HCT116 (cell line): Measurements from ENCODE around the gene CD24. TPM values are rescaled to one million over a fixed set of nuclear protein-coding genes. Genes with fewer than 3 reads are reported as not detected.

Experiments used
- ATAC-seq: fragments of 200-7000 bp; cut with Tn5 transposase; 2 replicates; pipeline ENCODE4 v1.9.1; 2020; ENCODE audit warnings: mild to moderate bottlenecking, moderate library complexity
- BruUV-seq: library from RNA; stranded (reverse); fragments of 400-500 nt; replicated peaks from 2 replicates; lab custom pipeline; 2021; lab: Mats Ljungman, UMichigan
- CTCF ChIA-PET: fragments of 300-600 bp; sonication (Branson Sonifier 250); formaldehyde crosslinking; loops from one replicate; lab custom pipeline; 2021; ENCODE audit warnings: antibody characterized with exemption; lab: Charles Lee
- POLR2A ChIA-PET: fragments of 300-600, 350-600 bp; sonication (Branson Sonifier 250); formaldehyde crosslinking; loops from one replicate; lab custom pipeline; 2021; ENCODE audit warnings: antibody characterized with exemption; lab: Charles Lee
- RAD21 ChIA-PET, 2 experiments: fragments of 300-600 bp; sonication (Branson Sonifier 250); formaldehyde crosslinking; loops; one replicate each; lab custom pipeline; 2023; ENCODE audit warnings: low total read pairs in 2 of 2; ENCODE audit not compliant: uncharacterized antibody in 2 of 2, unreplicated experiment in 2 of 2, low non-redundant PET in 1 of 2; lab: Charles Lee
- DNase-seq: peaks from one replicate; pipeline ENCODE4 v3.0.0-alpha.2; 2010; ENCODE audit warnings: low read depth, low spot score
- H2AFZ ChIP-seq: fragments of 200-600 bp; shearing (Covaris generic), sonication (generic); 2 replicates; pipeline ENCODE4 v1.6.1; 2017; ENCODE audit warnings: low read depth, mixed run types, mixed read lengths, antibody characterized with exemption, low read length; ENCODE audit not compliant: poor library complexity, severe bottlenecking
- H3K27ac ChIP-seq: 2 replicates; pipeline ENCODE4 v1.5.1; 2012; ENCODE audit warnings: low read depth, low read length
- H3K27me3 ChIP-seq: fragments of 200-600 bp; sonication (generic); 2 replicates; pipeline ENCODE4 v1.6.1; 2016; ENCODE audit warnings: mixed run types, low read length, mixed read lengths; ENCODE audit not compliant: insufficient read depth
- H3K36me3 ChIP-seq, 2 experiments: fragments of 200-500 bp in 1 of 2; fragments of 200-600 bp in 1 of 2; sonication (Bioruptor generic) in 1 of 2; sonication (generic) in 1 of 2; 2 replicates each; pipeline versions ENCODE4 v1.5.1 to v1.6.1; 2014 to 2016; ENCODE audit warnings: low read length in 2 of 2, inconsistent platforms in 1 of 2, mixed read lengths in 1 of 2, mixed run types in 1 of 2; ENCODE audit not compliant: insufficient read depth in 2 of 2, control insufficient read depth in 1 of 2
- H3K4me1 ChIP-seq, 2 experiments: fragments of 200-600 bp in 1 of 2; sonication (generic) in 1 of 2; 2 replicates each; pipeline versions ENCODE4 v1.5.1 to v1.6.1; 2012 to 2017; ENCODE audit warnings: low read length in 2 of 2, inconsistent platforms in 1 of 2, mild to moderate bottlenecking in 1 of 2, mixed read lengths in 1 of 2, mixed run types in 1 of 2, moderate library complexity in 1 of 2; ENCODE audit not compliant: insufficient read depth in 2 of 2, control insufficient read depth in 1 of 2
- H3K4me2 ChIP-seq: fragments of 200-600 bp; sonication (generic); 2 replicates; pipeline ENCODE4 v1.6.1; 2017; ENCODE audit warnings: mixed run types, low read length, mixed read lengths
- H3K4me3 ChIP-seq, 2 experiments: fragments of 200-600 bp in 1 of 2; sonication (generic) in 1 of 2; replicated peaks in 1 of 2; 2 replicates each; pipeline ENCODE4 v1.5.1; 2011 to 2016; ENCODE audit warnings: low read length in 2 of 2, control low read depth in 1 of 2, low read depth in 1 of 2, mild to moderate bottlenecking in 1 of 2, mixed read lengths in 1 of 2, mixed run types in 1 of 2
- H3K79me2 ChIP-seq: fragments of 200-600 bp; sonication (generic); 2 replicates; pipeline ENCODE4 v1.6.1; 2017; ENCODE audit warnings: mild to moderate bottlenecking, mixed run types, low read length, moderate library complexity, mixed read lengths; ENCODE audit not compliant: insufficient read depth
- H3K9ac ChIP-seq: fragments of 200-600 bp; sonication (generic); 2 replicates; pipeline ENCODE4 v1.6.1; 2016; ENCODE audit warnings: low read length, mixed read lengths
- H3K9me2 ChIP-seq: fragments of 200-600 bp; sonication (generic), shearing (Covaris generic); 2 replicates; pipeline ENCODE4 v1.6.1; 2017; ENCODE audit warnings: mixed run types, mild to moderate bottlenecking, moderate library complexity; ENCODE audit not compliant: insufficient read depth
- H3K9me3 ChIP-seq, 2 experiments: fragments of 200-500 bp in 1 of 2; fragments of 200-600 bp in 1 of 2; sonication (Bioruptor generic) in 1 of 2; sonication (generic) in 1 of 2; 2 replicates each; pipeline ENCODE4 v1.6.1; 2014 to 2017; ENCODE audit warnings: low read length in 2 of 2, mixed read lengths in 2 of 2, inconsistent platforms in 1 of 2, low read depth in 1 of 2, mild to moderate bottlenecking in 1 of 2, mixed run types in 1 of 2, moderate library complexity in 1 of 2; ENCODE audit not compliant: control insufficient read depth in 1 of 2, insufficient read depth in 1 of 2
- H4K20me1 ChIP-seq: fragments of 200-600 bp; sonication (generic), shearing (Covaris generic); 2 replicates; pipeline ENCODE4 v1.6.1; 2017; ENCODE audit warnings: mixed run types, mild to moderate bottlenecking, moderate library complexity; ENCODE audit not compliant: insufficient read depth
- RAD21 ChIP-seq: IDR thresholded peaks from 2 replicates; pipeline ENCODE4 v1.6.1; 2012; ENCODE audit warnings: low read depth, mild to moderate bottlenecking
- SIN3A ChIP-seq: IDR thresholded peaks from 2 replicates; pipeline ENCODE4 v1.6.1; 2012; ENCODE audit warnings: low read depth
- ZBTB33 ChIP-seq: IDR thresholded peaks from 2 replicates; pipeline ENCODE4 v1.6.1; 2011; ENCODE audit warnings: mild to moderate bottlenecking, low read length, moderate library complexity; ENCODE audit not compliant: insufficient replicate concordance; ENCODE audit errors: extremely low read depth
- intact Hi-C: fragments of 100-400 bp; cut with micrococcal nuclease; formaldehyde crosslinking; loops from 2 replicates; pipeline ENCODE4 v1.10.0; 2022
- total RNA-seq: library from RNA; stranded (reverse); gene quantifications from one replicate; pipeline ENCODE4 v1.2.1, GENCODE V29; 2021; ENCODE audit not compliant: unreplicated experiment

Gene CD24
- total RNA-seq, 1 experiment from 2014 or later, result 7.3 TPM

- ATAC-seq, result no peak
- POLR2A ChIA-PET, result interaction anchor here (0.6 kb wide), 1 partner anchor 310 kb away, joined by 4 read pairs; no protein-coding TSS in a partner anchor
Observed at GRCh38 chr6:106966671-106967640, 7.6 kb downstream of the CD24 start.

More at GRCh38 chr6:106966671-106967640, 7.6 kb downstream of the CD24 start:
- Histone ChIP-seq H3K9ac (no peak overlapping the region), H3K79me2 (no peaks in the 10 kb centered on the region), H3K4me2 (no peak overlapping the region), H3K27ac (no peak overlapping the region), H3K4me3 (no peak overlapping the region), H3K9me3 (no peaks in the 10 kb centered on the region), H3K27me3 (no peaks in the 10 kb centered on the region), H3K9me2 (no peaks in the 10 kb centered on the region), H2AFZ (no peak overlapping the region), H3K36me3 (no peaks in the 10 kb centered on the region), H4K20me1 (no peaks in the 10 kb centered on the region), H3K4me1 (no peaks in the 10 kb centered on the region)
- RAD21 ChIA-PET, result no interaction called here
- DNase-seq, result no peak
- intact Hi-C loops, result no loop called here
- TF ChIP-seq SIN3A (no peak), ZBTB33 (no peak), RAD21 (no peak)
- no TSS peak for BruUV-seq
- CTCF ChIA-PET, result no interaction called here
